MCF 10A (cell line): ENCODE results near the gene FOXO6. TPM values are rescaled to one million over a fixed set of nuclear protein-coding genes. Genes with fewer than 3 reads are reported as not detected.

Experiments
- BruUV-seq: library from RNA; stranded (reverse); fragments of 400-500 nt; replicated peaks from 2 replicates; lab custom pipeline; 2021; lab: Mats Ljungman, UMichigan
- CTCF ChIA-PET: fragments of 300-600 bp; sonication (Branson Sonifier 250); formaldehyde crosslinking; extraction: SDS; loops from one replicate; lab custom pipeline; 2021; ENCODE audit warnings: antibody characterized with exemption, inconsistent platforms; lab: Yijun Ruan, JAX
- POLR2A ChIA-PET: fragments of 300-600, 350-650 bp; sonication (Branson Sonifier 250); formaldehyde crosslinking; extraction: SDS; loops from one replicate; lab custom pipeline; 2020; ENCODE audit warnings: antibody characterized with exemption, inconsistent platforms; lab: Yijun Ruan, JAX
- DNase-seq: peaks from one replicate; pipeline ENCODE4 v3.0.0-alpha.2; 2018; ENCODE audit not compliant: unreplicated experiment
- H3K27ac Mint-ChIP-seq: one replicate; pipeline ENCODE4 v1.8.0; 2022; ENCODE audit warnings: mild to moderate bottlenecking, low read depth, mixed read lengths; ENCODE audit not compliant: unreplicated experiment
- H3K27me3 Mint-ChIP-seq: one replicate; pipeline ENCODE4 v1.8.0; 2022; ENCODE audit warnings: mixed read lengths; ENCODE audit not compliant: insufficient read depth, unreplicated experiment
- H3K36me3 Mint-ChIP-seq: one replicate; pipeline ENCODE4 v1.8.0; 2022; ENCODE audit warnings: mild to moderate bottlenecking, moderate library complexity, mixed read lengths; ENCODE audit not compliant: insufficient read depth, unreplicated experiment
- H3K4me1 Mint-ChIP-seq: one replicate; pipeline ENCODE4 v1.8.0; 2022; ENCODE audit warnings: mixed read lengths; ENCODE audit not compliant: insufficient read depth, unreplicated experiment
- H3K4me3 Mint-ChIP-seq: one replicate; pipeline ENCODE4 v1.8.0; 2022; ENCODE audit warnings: mild to moderate bottlenecking, moderate library complexity, mixed read lengths; ENCODE audit not compliant: unreplicated experiment
- H3K9me3 Mint-ChIP-seq: one replicate; pipeline ENCODE4 v1.8.0; 2022; ENCODE audit warnings: mixed read lengths; ENCODE audit not compliant: unreplicated experiment
- CTCF ChIP-seq: fragments of 200-600 bp; IDR thresholded peaks from one replicate; pipeline ENCODE4 v1.8.0; 2022; ENCODE audit warnings: antibody characterized with exemption, mild to moderate bottlenecking; ENCODE audit not compliant: unreplicated experiment
- intact Hi-C: fragments of 100-400 bp; cut with micrococcal nuclease; formaldehyde crosslinking; loops from 2 replicates; pipeline ENCODE4 v1.14.1; 2022
- total RNA-seq: library from RNA; stranded (reverse); gene quantifications from 2 replicates; pipeline ENCODE4 v1.2.3, GENCODE V29; 2022

The FOXO6 gene
- total RNA-seq, 1 experiment from 2014 or later, result 0.28 TPM

DNA sequence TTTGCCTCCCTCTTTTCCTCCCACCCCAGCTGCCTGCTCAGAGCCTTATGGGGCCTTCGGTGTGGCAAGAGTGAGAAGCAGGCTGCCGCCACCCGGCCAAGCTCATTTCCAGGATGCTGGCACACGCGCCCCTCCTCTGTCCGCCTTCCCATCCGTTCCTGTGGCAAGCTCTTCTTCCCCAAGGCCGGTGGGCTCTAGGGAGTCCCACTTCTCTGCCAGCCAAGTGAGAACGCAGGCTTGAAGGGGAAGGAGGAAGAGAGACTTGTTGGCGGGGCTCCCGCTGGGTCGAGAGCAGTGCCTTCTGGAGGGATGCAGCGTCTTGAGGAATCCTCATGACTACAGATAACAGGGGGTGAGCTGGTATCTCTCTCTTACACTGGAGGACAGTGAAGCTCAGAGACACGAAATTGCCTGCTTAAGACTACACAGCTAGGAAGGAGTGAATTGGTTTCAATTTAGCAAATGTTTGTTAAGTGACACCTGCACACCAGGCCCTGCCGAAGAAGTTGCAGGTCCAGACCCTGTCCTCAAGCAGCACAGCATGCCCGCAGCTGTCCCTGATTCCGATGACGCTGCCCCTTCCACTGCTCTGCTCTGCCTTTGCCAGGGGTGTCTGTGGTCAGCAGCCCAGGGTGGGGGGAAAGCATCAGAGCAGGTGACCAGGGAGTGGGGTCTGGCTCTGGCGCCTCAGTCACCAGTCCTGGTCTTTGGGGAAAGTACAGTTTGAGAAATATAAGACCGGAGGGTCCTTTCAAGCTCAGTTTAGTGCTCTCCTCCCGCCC is 40.1 kb upstream of the FOXO6 start:
- intact Hi-C loops, result no loop called here
- TF ChIP-seq CTCF, result no peak
- ChIA-PET CTCF (interaction anchor here (0.6 to 2.4 kb wide), 3 partner anchors 39 to 368 kb away, joined by 3 to 11 read pairs (median 4); no protein-coding TSS in a partner anchor), POLR2A (interaction anchor here (1.0 kb wide), 1 partner anchor 8 kb away, joined by 5 read pairs; no protein-coding TSS in a partner anchor)
- Mint-ChIP-seq H3K9me3 (no peaks in the 10 kb centered on the region), H3K4me3 (no peak overlapping the region), H3K36me3 (no peaks in the 10 kb centered on the region), H3K27ac (no peak overlapping the region), H3K4me1 (peaks cover 10% of the 10 kb centered on the region), H3K27me3 (no peaks in the 10 kb centered on the region)
- no peak for DNase-seq
- BruUV-seq, result no TSS peak

DNA sequence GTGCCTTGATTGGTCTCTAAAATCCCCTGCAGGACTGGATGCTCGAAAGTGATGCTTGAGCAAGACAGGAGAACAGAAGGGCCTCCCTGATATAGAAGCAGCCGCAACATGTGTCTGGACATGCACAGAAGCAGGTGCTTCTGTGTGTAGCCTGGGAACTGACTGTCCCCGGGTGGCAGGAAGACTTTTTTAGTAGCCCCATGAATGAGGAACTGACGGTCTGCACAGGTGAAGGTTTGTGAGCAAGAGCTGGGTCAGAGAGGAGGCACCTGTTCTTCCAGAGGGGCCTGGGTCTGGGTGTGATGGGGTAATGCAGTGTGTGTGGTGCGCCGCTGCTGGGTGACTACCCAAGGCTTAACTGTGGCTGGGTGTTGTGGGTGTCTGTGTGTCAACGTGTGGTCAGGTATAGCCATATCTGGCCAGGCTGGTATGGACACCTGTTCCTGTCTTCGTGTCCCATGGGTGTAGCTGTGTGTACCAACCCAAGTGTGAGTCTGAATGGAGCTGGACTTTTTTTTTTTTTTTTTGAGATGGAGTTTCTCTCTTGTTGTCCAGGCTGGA is 39.1 kb upstream of the FOXO6 start:
- H3K27ac Mint-ChIP-seq, result no peak overlapping the region
- ChIA-PET CTCF (interaction anchor here (0.6 to 2.4 kb wide), 6 partner anchors 9 to 111 kb away, joined by 3 to 11 read pairs (median 5); no protein-coding TSS in a partner anchor), POLR2A (no interaction called here)
- no peaks in the 10 kb centered on the region for H3K36me3 Mint-ChIP-seq
- no peaks in the 10 kb centered on the region for H3K9me3 Mint-ChIP-seq
- BruUV-seq, result no TSS peak
- no peak for DNase-seq
- TF ChIP-seq CTCF, result no peak
- H3K4me3 Mint-ChIP-seq, result no peak overlapping the region
- intact Hi-C loops, result no loop called here
- H3K4me1 Mint-ChIP-seq, result peaks cover 7% of the 10 kb centered on the region
- no peaks in the 10 kb centered on the region for H3K27me3 Mint-ChIP-seq

DNA sequence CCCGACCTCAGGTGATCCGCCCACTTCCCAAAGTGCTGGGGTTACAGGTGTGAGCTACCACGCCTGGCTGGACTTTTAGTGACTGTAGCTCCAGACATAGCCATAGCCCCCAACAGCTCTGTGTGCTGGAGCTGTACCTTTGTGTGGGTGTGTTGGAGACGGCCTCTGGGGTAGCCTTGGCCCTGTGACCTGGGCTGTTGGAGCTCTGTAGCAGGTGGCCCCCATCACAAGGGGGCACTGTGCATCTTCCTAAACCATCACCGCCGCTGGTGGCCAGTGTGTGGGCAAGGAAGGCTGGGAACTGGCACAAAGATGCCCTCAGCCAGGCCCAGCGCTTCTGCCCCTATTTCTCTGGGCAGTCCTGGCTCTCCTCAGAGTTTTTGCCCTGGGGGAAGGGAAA is 38.4 kb upstream of the FOXO6 start:
- Mint-ChIP-seq H3K27me3 (no peaks in the 10 kb centered on the region), H3K4me3 (no peak overlapping the region), H3K27ac (no peak overlapping the region), H3K4me1 (peaks cover under 1% of the 10 kb centered on the region), H3K9me3 (no peaks in the 10 kb centered on the region), H3K36me3 (no peaks in the 10 kb centered on the region)
- POLR2A ChIA-PET, result interaction anchor here (1.1 kb wide), 1 partner anchor 38 kb away, joined by 4 read pairs; the partner anchor contains the start of gene FOXO6
- intact Hi-C loops, result loop anchor here (1.0 kb wide), 2 partner anchors 94 to 109 kb away; no protein-coding TSS in a partner anchor
- no TSS peak for BruUV-seq
- peak; percentile 31 for TF ChIP-seq CTCF
- DNase-seq, result peak; percentile 62
- CTCF ChIA-PET, result interaction anchor here (0.6 to 2.4 kb wide), 6 partner anchors 34 to 110 kb away, joined by 3 to 11 read pairs (median 5); no protein-coding TSS in a partner anchor

- ChIA-PET CTCF (interaction anchor here (0.8 to 2.4 kb wide), 4 partner anchors 86 to 110 kb away, joined by 3 to 11 read pairs (median 6); no protein-coding TSS in a partner anchor), POLR2A (interaction anchor here (0.6 to 1.1 kb wide), 2 partner anchors 38 to 154 kb away, joined by 3 to 4 read pairs; partner anchors contain the start of gene FOXO6)
- BruUV-seq, result no TSS peak
- no peaks in the 10 kb centered on the region for H3K27me3 Mint-ChIP-seq
- no peaks in the 10 kb centered on the region for H3K4me1 Mint-ChIP-seq
- no peak overlapping the region for H3K27ac Mint-ChIP-seq
- no peaks in the 10 kb centered on the region for H3K36me3 Mint-ChIP-seq
- intact Hi-C loops, result loop anchor here (1.0 kb wide), 2 partner anchors 94 to 109 kb away; no protein-coding TSS in a partner anchor
- no peak overlapping the region for H3K4me3 Mint-ChIP-seq
- H3K9me3 Mint-ChIP-seq, result no peaks in the 10 kb centered on the region
- TF ChIP-seq CTCF, result no peak
- peak; percentile 34 for DNase-seq
Measured at GRCh38 chr1:41323243-41323642, 38.0 kb upstream of the FOXO6 start.
